K562 (cell line): Measurements from ENCODE around the gene CCDC69.

Experiments used
- JUNB ChIP-seq: fragments of 450-650 bp; formaldehyde crosslinking; conservative IDR thresholded peaks from 2 replicates; pipeline ENCODE4 v1.4.0; 2020; ENCODE audit warnings: mild to moderate bottlenecking
- MYC ChIP-seq, 2 experiments: fragments of 250-450 bp in 1 of 2; sonication (Bioruptor Pico) in 1 of 2; IDR thresholded peaks; 2 replicates each; pipeline versions ENCODE4 v1.5.1 to v1.6.1; 2012 to 2021; ENCODE audit warnings: low read depth in 2 of 2, borderline replicate concordance in 1 of 2, improper control_type of control experiment in 1 of 2, low read length in 1 of 2, mild to moderate bottlenecking in 1 of 2, moderate library complexity in 1 of 2
- RCOR1 ChIP-seq, 2 experiments: IDR thresholded peaks; 2 replicates each; pipeline ENCODE4 v1.6.1; 2012; ENCODE audit warnings: low read depth in 2 of 2, low read length in 2 of 2, borderline replicate concordance in 1 of 2, improper control_type of control experiment in 1 of 2
- SMAD3 ChIP-seq: fragments of 450-650 bp; formaldehyde crosslinking; conservative IDR thresholded peaks from 2 replicates; pipeline ENCODE4 v1.4.0; 2020; ENCODE audit warnings: mild to moderate bottlenecking
- TEAD4 ChIP-seq, 2 experiments: sonication (generic) in 1 of 2; formaldehyde crosslinking in 1 of 2; IDR thresholded peaks; 2 replicates each; pipeline versions ENCODE4 v1.6.1 to v1.8.0; 2012 to 2022; ENCODE audit warnings: borderline replicate concordance in 1 of 2, inconsistent platforms in 1 of 2, low read length in 1 of 2, mild to moderate bottlenecking in 1 of 2, missing genetic modification reagents in 1 of 2
- ZNF3 ChIP-seq: fragments of 250-450 bp; sonication (Bioruptor Pico); IDR thresholded peaks from 2 replicates; pipeline ENCODE4 v1.5.0; 2021; ENCODE audit warnings: mild to moderate bottlenecking, moderate library complexity
- ZNF431 ChIP-seq: sonication (generic); formaldehyde crosslinking; IDR thresholded peaks from 2 replicates; pipeline ENCODE4 v1.8.0; 2022; ENCODE audit warnings: mild to moderate bottlenecking, missing genetic modification reagents
- TF ChIP-seq, protein P1 (sequence below), 3 experiments: IDR thresholded peaks in 2 of 3; conservative IDR thresholded peaks in 1 of 3; 2 replicates each; pipeline ENCODE4 v1.5.1; 2011 to 2012; ENCODE audit warnings: low read length in 3 of 3, mild to moderate bottlenecking in 3 of 3, control low read depth in 2 of 3, improper control_type of control experiment in 1 of 3, inconsistent platforms in 1 of 3, low read depth in 1 of 3, mixed read lengths in 1 of 3, moderate library complexity in 1 of 3; ENCODE audit not compliant: insufficient read depth in 2 of 3
- TF ChIP-seq, protein P2 (sequence below): fragments of 450-650 bp; formaldehyde crosslinking; IDR thresholded peaks from 2 replicates; pipeline ENCODE4 v1.4.0; 2020; ENCODE audit warnings: mild to moderate bottlenecking, moderate library complexity
- TF ChIP-seq, protein P3 (sequence below): sonication (generic); formaldehyde crosslinking; IDR thresholded peaks from 2 replicates; pipeline ENCODE4 v1.5.0; 2020; ENCODE audit warnings: missing genetic modification reagents

- TF ChIP-seq, protein P1, sequence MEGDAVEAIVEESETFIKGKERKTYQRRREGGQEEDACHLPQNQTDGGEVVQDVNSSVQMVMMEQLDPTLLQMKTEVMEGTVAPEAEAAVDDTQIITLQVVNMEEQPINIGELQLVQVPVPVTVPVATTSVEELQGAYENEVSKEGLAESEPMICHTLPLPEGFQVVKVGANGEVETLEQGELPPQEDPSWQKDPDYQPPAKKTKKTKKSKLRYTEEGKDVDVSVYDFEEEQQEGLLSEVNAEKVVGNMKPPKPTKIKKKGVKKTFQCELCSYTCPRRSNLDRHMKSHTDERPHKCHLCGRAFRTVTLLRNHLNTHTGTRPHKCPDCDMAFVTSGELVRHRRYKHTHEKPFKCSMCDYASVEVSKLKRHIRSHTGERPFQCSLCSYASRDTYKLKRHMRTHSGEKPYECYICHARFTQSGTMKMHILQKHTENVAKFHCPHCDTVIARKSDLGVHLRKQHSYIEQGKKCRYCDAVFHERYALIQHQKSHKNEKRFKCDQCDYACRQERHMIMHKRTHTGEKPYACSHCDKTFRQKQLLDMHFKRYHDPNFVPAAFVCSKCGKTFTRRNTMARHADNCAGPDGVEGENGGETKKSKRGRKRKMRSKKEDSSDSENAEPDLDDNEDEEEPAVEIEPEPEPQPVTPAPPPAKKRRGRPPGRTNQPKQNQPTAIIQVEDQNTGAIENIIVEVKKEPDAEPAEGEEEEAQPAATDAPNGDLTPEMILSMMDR (IDR thresholded peaks at IDR 0.05 in 2 of 3, conservative IDR thresholded peaks at IDR 0.05 in 1 of 3; ENCODE audit: insufficient read depth in 2 of 3, low read depth in 1 of 3, low read length in 3 of 3) = no peak
- TF ChIP-seq JUNB (CRISPR knock-in tag) = no peak
- no peak for TF ChIP-seq TEAD4 (IDR thresholded peaks at IDR 0.05; ENCODE audit: low read length)
- no peak for TF ChIP-seq TEAD4 (CRISPR knock-in tag; IDR thresholded peaks at IDR 0.05; ENCODE audit: borderline replicate concordance)
- TF ChIP-seq SMAD3 (CRISPR knock-in tag) = no peak
- TF ChIP-seq, protein P2, sequence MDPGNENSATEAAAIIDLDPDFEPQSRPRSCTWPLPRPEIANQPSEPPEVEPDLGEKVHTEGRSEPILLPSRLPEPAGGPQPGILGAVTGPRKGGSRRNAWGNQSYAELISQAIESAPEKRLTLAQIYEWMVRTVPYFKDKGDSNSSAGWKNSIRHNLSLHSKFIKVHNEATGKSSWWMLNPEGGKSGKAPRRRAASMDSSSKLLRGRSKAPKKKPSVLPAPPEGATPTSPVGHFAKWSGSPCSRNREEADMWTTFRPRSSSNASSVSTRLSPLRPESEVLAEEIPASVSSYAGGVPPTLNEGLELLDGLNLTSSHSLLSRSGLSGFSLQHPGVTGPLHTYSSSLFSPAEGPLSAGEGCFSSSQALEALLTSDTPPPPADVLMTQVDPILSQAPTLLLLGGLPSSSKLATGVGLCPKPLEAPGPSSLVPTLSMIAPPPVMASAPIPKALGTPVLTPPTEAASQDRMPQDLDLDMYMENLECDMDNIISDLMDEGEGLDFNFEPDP (CRISPR knock-in tag) = no peak
- no peak for TF ChIP-seq MYC (IDR thresholded peaks at IDR 0.05; ENCODE audit: low read depth, low read length)
- no peak for TF ChIP-seq MYC (CRISPR knock-in tag; IDR thresholded peaks at IDR 0.05; ENCODE audit: borderline replicate concordance, low read depth)
- TF ChIP-seq ZNF3 = no peak
- TF ChIP-seq RCOR1 (IDR thresholded peaks at IDR 0.05; ENCODE audit: borderline replicate concordance in 1 of 2, low read depth in 2 of 2, low read length in 2 of 2) = no peak
- TF ChIP-seq, protein P3, sequence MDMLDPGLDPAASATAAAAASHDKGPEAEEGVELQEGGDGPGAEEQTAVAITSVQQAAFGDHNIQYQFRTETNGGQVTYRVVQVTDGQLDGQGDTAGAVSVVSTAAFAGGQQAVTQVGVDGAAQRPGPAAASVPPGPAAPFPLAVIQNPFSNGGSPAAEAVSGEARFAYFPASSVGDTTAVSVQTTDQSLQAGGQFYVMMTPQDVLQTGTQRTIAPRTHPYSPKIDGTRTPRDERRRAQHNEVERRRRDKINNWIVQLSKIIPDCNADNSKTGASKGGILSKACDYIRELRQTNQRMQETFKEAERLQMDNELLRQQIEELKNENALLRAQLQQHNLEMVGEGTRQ (CRISPR knock-in tag) = no peak
- no peak for TF ChIP-seq ZNF431 (CRISPR knock-in tag)
These were observed 61.1 kb downstream of the CCDC69 start for GRCh38 chr5:151162776-151163175.
